ENCODE results near the gene AUNIP.
A peak's percentile ranks its signal among the peaks of the same experiment; 100 is the strongest.
"Not testable (repeated sequence)": the region's sequence is repeated elsewhere in the genome, so short reads cannot be mapped to it uniquely, and the experiment has no call there.

Gene AUNIP

DNA sequence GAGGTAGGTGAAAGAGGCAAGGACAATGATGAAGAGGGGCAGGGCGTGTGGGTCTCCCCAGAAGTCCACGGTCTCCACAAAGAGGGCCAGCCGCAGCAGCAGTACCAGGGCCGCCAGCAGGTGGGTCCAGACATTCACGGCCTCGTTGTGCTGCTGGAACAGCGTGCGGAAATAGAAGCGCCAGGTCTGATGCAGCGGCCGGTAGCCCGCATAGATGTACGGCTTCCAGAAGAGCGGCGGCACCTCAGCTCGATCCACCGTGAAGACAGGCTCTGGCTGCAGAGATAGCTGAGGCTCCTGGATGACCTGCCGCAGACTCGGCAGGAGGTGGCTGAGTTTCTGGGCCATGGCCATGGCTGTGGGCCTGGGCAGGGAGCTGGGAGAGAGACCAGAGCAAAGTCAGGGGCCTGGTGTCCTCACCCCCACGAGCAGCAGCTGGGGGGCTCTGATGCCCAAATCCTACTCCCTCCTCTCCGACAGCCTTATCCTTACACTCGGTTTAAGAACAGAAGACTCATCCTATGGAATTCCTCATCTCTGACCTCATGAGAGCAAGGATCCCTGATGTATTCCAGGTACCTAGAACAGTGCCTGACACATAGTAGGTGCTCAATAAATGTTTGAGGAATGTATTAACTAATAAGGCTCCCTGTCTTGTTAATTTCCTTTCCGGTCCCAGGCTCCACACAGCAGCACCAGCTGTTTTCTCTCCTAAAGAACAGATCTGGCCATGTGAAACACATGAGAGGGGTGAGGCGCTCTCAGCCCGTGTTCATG is 4.4 kb upstream of the AUNIP start:
- no peak for DNase-seq

DNA sequence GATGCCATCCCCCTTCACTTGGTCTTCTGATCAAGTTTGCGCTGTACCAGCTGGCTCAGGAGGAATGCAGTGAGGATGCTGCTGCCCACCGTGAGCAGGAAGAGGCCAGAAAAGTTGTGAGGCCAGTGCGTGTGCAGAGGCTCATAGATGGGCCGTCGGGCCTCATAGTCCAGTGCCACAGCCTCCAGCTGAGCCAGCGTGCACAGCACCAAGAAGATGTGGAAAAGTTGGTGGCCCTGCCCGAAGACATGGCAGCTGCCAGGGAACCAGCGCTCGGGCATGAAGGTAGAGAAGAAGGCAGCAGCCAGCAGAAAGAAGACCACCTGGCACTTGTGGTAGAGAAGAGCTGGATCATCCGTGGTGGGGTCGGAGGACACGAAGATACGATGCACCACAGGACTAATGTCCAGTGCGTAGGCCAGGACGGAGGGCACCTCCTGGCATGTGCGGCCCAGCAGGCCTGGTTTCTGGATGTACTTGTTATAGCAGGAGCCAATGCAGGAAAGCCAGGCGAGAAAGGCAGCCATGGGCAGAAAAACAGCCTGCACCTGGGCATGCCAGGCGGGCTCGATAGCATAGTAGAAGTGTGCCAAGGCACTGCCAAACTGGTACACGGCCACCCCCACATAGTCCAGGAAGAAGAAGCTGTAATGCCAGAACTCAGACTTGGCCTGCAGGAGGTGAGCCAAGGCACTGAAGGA is 3.7 kb upstream of the AUNIP start:
- DNase-seq, result no peak

DNA sequence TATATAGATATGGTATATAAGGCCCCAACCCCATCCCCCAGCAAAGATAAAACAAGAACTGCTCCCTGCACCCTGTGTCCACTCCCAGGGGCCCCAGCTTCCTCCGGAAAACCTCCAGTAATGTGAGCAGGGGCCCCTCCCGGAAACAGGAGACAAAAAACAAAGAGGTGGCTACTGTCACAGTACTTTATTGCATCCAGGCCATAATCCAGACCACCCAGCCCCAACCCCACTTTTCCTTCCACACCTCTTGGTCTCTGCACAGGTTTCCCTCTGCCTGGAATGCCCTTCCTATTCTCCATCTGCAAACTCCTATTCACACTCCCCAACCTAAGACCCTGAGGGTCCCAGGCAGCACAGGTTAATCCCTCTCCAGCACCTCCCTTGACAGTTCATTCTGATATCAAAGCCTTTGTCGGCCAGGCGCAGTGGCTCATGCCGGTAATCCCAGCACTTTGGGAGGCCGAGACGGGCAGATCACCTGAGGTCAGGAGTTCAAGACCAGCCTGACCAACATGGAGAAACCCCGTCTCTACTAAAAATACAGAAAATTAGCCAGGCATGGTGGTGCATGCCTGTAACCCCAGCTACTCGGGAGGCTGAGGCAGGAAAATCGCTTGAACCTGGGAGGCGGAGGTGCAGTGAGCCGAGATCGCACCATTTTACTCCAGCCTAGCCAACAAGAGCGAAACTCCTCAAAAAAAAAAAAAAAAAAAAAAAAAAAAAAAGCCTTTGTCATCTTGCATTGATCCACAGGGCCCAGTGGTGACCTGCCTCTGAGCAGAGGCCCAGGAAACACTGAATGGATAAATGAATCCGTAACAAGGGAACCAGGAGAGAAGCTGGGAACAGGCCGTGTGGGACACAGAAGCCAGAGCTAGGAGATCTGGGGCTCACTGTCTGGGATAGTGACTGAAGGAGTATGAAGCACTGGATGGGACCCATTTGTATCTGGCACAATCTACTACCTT is 2.3 kb upstream of the AUNIP start:
- DNase-seq, result no peak

DNA sequence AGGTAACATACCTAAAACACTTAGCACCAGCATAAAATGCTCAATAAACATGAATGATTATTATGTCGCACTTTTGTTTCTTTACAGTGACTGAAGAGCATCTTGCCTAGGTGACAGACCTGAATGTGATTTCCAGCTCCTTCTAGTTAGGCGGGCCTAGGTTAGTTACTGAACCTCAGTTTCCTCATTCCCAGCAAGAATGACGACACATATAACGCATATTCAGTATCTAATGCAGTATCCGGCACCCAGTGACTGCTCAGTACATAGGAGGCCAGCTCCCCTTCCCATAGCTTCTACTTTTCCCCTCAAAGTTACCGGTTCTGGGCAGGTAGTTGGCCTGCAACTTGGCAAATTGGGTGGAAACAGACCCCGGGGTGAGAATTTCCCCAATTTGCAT is 763 bp downstream of the AUNIP start:
- DNase-seq, result no peak

DNA sequence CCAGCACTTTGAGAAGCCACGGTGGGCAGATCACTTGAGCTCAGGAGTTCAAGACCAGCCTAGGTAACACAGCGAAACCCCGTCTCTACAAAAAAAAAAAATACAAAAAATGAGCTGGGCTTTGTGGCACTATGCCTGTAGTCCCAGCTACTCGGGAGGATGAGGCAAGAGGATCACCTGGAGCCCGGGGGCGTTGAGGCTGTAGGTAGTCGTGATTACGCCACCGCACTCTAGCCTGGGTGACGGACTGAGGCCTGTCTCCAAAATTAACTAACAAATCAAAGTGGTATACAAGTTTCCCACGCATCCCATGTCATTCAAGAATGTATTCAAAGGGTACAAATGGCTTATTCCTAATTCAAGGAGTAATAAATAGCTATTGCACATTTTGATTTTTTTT is 2.4 kb downstream of the AUNIP start:
- no peak for DNase-seq

DNA sequence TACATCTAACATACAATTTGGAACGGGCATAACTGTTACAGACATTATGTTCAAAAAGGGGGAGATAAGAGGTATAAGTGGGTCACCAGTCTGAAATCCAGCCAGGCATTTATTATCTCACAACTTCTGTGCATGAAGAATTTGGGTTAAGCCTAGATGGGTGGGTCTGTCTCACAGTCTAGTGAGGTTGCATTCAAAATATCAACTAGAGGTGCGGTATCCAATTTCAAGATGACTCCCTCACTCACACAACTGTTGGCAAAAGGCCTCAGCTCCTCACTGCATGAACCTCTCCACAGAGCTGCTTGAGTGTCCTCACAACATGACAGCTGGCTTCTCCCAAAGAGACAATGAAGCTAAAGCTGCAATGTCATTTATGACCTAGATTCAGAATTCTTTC is 4.7 kb downstream of the AUNIP start:
- peak; percentile 75 for DNase-seq

DNA sequence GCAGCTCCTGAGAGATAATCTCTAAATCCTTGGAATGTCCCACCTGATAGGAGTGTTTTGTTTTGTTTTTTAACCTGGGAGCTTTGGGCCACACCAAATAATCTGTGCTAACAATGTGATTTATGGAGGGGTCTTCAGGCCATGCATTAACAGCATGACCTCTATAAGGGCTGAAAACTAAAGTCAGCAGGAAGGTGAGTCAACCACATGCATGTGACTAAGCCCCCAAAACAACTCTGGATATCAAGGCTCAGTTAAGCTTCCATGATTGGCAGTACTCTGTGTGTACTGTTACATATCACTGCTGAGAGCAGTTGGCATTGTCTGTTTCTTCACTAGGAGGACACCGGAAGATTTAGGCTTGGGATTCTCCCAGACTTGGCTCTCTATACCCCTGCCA is 10.7 kb downstream of the AUNIP start:
- no peak for DNase-seq

DNA sequence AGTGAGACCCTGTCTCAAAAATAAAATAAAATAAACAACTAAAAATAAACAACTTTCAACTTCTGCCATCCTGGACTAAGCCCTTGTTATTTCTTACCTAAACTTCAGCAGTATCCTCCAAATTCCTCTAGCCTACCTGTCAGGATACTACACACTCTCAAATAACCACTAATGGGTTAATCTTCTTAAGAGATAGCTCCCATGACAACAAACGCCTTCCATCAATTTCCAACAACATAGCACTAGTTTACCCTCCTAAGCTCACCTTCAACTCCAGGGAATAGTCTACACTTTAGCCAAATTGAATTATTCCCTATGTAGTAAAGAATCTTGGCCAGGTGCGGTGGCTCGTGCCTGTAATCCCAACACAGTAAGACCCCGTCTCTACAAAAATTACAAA is 11.3 kb downstream of the AUNIP start:
- no peak for DNase-seq

DNA sequence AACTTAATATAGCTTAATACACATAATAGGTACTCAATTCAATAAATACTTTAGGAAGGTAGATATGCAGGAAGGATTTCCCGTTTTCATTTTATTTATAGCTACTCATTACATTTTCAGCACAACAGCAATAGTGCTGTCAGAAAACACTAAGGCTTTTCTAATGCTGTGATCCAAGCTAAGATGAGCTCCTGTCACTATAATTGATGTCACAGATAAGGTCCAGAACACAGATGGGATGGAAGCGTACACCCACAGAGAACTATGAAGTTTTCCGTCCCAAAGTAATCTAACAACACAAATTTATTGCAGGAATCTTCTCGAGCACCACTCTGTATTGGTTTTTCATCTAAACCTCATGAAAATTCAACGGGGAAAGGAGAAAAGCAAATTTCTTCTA is 13.6 kb downstream of the AUNIP start:
- DNase-seq, result no peak

DNA sequence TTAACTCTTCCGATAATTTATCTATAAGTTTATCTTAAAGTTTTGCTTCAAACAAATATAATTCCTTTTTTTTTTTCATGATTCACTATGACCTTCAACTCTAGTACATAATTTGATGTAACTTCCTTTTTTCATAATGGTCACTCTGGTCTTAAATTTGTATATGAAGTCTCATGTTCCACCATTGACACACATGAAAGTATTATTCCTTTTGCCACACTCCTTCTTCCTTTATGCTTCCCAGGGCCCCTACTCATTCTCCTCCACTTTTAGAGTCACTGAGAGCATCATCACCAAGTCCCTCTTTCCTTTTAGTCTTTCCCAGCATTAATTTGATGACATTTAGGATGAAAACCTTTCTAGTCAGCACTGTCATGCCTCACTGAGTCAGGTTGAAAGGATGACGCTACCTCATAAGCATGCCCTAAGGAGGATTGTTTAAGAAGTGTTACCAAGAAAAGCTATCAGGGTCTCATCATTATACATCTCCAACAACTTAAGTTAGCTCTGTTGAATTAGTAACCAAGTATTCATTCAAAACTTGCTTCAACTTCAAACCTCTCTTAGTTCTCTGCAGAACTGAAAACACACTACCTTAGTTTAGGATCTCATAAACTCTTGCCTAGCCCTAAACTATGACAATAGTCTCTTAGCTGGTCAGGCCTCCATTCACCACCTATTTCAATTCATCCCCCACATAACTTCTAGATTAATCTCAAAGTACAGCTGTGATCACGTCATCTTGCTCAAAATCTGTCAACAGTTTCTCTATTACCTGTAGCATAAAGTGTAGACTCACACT is 14.5 kb downstream of the AUNIP start:
- DNase-seq, result no peak

DNA sequence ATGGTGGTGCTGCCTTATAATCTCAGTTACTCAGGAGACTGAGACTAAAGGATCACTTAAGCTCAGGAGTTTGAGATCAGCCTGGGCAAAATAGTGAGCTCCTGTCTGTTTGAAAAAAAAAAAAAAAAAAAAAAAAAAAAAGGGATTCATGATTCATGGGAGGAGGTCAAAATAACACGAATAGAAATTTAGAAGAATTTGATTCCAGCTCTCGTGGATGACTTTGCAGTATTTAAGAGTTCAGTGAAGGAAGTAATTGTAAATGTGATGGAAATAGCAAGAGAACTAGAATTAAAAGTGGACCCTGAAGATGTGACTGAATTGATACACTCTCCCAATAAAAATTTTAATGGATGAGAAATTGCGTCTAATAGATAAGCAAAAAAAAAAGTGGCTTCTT is 15.8 kb downstream of the AUNIP start:
- DNase-seq, result no peak

DNA sequence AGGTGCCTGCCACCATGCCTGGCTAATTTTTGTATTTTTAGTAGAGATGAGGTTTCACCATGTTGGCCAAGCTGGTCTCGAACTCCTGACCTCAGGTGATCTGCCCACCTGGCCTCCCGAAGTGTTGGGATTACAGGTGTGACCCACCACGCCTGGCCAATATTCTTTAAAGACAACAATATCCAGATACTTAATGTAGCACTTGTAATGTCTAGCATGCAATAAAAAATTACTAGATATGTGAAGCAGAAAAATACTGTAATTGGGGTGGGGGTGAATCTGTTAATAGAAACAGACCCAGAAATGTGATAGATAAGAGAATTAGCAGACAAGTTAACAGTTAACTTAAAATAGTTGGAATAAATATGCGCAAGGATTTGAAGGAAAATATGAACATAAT is 19.4 kb downstream of the AUNIP start:
- not testable (repeated sequence) for DNase-seq

DNA sequence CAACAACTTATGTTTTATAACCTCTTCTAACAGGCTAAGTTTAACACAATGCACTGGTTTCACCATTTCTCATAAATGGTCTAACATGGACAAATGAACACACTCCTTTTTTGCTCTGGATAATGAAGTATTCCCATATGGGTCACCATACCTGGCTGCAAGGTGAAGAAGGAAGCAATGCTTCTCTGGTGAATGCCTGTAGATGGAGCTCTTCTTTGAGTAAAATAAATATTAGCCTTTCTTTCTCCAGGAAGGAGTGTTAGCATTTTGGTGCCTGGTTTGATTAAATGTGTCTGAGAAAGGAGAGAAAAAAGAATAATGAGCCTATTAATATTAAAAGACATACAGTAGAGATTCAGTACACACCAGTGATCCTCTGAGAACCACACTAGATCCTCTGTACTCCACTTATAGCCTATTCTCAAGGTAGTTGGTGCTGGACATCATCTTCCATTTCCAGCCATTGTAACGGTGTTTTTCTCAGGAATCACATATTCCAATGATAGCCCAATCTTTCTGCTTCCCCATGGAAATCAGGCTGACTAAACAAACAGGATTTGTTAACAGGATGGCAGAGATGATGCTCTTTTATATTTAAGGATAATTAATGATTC is 21.9 kb downstream of the AUNIP start:
- DNase-seq, result no peak

DNA sequence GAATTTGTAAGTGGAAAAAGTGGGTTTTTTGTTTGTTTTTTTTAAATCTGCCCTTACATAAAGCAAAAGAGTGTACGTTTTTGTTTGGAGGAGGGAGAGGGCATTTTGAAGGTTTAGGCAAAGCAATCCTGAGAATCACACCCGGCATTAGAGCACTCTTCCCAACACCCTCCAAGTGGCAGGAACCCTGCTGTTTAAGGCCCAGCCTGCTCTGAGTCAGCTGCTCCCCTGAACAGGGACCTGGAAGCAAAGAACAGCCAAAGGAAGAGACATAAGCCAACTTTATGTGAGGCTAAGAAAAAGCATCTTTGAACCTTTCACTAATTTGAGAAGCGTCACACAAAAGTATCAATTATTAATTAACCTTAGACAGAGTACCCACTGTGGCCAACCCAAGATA is 22.6 kb downstream of the AUNIP start:
- DNase-seq, result no peak

DNA sequence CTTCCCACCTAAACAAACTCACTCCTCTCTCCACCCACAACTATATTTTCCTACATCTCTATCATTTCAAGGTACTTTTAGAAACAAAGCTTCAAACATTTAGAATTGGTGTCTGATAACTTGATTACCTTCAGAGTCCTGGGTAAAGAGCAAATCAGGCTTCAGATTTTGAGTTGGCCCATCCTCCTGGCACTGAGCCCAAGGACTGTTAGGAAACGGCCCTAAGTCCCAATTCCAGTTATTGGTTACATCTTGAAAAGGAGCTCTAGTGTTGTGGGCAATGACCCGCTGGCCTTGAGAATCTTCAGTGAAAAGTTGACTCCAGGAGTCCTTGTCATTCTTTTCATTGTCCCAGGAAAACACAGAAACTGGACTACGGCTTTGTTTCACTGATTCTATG is 24.4 kb downstream of the AUNIP start:
- DNase-seq, result no peak

DNA sequence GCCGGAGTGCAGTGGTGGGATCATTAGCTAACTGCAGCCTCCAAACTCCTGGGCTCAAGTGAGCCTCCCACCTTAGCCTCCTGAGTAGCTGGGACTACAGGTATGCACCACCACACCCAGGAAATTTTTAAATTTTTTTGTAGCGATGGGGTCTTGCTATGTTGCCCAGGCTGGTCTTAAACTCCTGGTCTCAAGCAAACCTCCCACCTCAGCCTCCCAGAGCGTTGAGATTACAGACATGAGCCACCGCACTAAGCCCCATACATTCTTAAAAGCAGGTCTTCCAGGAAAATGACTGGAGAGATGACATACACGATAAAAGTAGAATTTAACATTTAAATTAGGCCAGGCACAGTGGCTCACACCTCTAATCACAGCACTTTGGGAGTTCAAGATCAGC is 26.1 kb downstream of the AUNIP start:
- DNase-seq, result no peak

DNA sequence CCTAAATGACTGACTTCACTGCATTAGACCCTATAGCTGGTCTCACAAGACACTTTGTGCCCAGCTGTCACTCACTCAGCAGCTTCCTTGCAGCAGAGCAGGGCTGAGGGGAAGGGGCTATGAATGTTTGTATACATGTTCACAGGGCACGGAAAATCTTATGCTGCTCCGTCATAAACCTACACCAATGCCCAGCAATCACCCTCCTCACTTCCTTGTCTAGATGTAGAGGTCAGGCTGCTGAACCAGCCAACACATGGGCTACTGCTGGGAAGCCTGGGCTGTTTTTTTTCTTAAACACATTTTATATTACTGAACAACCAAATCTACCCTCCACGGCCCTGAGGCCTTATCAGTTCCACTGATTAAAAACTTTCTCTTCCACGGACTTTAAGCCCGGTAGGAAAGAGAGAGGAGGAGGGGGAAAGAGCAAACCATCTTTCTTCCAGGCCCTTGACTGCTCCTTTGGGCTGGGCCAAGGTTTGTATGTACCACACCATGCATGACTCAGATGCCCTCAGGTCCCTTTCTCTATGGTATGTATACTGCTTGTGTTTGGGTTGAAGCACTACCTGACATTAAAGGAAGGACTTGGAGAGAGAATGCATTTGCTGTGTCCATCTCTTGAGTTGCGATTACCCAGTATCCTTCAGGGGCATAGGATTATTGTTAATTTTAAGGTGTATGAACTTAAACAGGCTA is 26.8 kb downstream of the AUNIP start:
- no peak for DNase-seq

DNA sequence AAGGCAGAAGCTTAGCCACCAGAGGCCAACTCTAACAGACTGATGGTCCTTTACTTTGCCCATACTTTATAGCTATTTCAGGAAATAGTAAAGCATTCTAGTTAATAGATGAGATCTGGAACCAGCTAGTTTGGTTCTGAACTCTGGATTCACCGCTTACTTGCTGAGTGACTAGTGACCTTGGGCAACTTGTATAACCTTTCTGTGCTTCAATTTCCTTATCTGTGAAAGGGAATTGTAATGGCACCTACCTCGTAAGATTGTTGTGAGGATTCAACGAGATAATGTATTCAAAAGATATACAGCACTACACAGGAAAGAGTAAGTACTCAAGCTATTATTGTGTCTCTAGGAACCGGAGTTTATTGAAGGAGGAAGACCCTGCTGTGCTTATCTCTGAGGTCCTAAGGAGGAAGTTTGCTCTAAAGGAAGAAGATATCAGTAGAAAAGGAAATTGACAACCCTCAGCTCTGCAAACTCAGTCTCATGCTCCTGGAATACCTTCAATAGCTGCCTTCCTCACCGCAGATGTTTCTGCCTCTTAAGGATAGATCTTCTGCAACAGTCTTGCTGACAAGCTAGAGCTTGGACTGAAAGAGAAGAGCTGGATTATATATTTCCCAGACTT is 27.6 kb downstream of the AUNIP start:
- DNase-seq, result no peak

DNA sequence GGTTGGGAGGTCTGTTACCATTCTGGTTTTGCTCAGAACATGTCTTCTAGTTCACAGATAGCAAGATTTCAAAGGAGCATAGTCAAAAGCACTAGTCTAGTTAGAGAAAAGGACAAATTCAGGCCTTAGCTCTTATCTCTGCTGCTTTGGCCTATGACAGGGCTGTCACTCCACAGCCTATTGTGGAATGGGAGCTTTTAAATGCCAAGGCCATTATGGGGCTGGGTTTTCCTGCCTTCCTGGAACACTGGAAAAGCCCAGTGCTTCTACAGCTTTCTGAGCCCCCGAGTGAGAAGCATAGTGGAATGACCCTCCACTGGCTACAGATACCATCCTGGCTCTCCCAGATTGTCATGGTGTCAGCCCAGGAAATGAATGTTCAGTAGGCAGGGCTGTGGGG is 30.2 kb downstream of the AUNIP start:
- no peak for DNase-seq

DNA sequence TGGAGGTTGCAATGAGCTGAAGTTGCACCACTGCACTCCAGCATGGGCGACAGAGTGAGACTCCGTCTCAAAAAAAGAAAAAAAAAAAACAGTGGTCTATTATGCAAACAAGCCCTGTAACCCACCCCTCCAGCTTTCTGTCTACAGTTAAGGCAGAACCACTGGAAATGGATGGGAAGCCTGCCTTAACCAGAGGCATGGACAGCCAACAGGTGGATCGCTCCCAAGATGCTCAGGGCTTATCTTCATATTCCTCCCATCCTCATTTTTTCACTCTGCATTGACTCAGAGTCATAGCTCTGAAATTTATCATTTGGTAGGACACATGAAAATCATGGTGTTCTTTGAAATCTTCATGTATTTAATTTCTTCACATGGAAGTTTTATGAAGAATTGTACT is 30.8 kb downstream of the AUNIP start:
- DNase-seq, result no peak

DNA sequence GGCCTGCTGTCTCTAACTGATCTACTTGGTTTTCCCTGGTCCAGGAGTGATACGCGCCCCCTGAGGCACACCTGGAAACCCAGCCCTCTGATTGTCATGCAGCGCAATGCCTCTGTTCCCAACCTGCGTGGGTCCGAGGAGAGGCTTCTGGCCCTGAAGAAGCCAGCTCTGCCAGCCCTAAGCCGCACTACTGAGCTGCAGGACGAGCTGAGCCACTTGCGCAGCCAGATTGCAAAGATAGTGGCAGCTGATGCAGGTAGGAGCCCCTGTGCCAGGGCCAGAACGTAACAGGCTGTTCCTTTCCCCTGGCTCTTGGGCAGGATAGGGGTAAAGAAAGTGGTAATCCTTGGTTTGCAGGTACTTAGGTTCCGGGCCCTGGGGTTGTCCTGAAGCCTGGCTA is 32.7 kb downstream of the AUNIP start:
- no peak for DNase-seq
